Astrocyte (in vitro differentiated cells and primary cell): ENCODE data around the gene TBRG4.

ENCODE experiments used
- CTCF ChIP-seq: IDR thresholded peaks from 2 replicates; pipeline ENCODE4 v1.5.1; 2011; ENCODE audit warnings: low read depth, mild to moderate bottlenecking, inconsistent platforms, low read length, moderate library complexity; ENCODE audit not compliant: insufficient read depth
- EZH2 ChIP-seq: IDR thresholded peaks from 2 replicates; pipeline ENCODE4 v1.6.1; 2012; ENCODE audit warnings: mild to moderate bottlenecking, low read length, inconsistent platforms; ENCODE audit not compliant: insufficient read depth

GRCh38 chr7:45081670-45081974, 29.9 kb downstream of the TBRG4 start:
- TF ChIP-seq EZH2: no peak
- TF ChIP-seq CTCF: no peak
